K562 treated with DMSO at 1 percent for 24 hours (cell line): Measurements from ENCODE around the gene CYB5R2. TPM values are rescaled to one million over a fixed set of nuclear protein-coding genes. Genes with fewer than 3 reads are reported as not detected.

ENCODE experiments used
- total RNA-seq: library from RNA; unstranded; fragments of 300-600 nt; gene quantifications from 2 replicates; pipeline ENCODE4 v1.2.3, GENCODE V29; 2022; ENCODE audit warnings: low read depth; ENCODE audit not compliant: insufficient read depth

Gene CYB5R2
- total RNA-seq = 7.8 and 8.6 TPM in 2 replicates

GRCh38 chr11:7672960-7673723 lies at the start of gene CYB5R2:
Gene CYB5R2 (minus strand): TSS chr11:7673500. CDS start chr11:7672825, 675 bp downstream.

GRCh38 chr11:7706377-7706776 lies 33.1 kb upstream of the CYB5R2 start, which contains the start of gene OVCH2:
Gene OVCH2 (minus strand): TSS chr11:7706477. CDS start chr11:7706394, 83 bp downstream.

Other genes with a start within 250 kb of the CYB5R2 start
- not detected in 2 replicates for gene OLFML1, start 188.0 kb downstream of the CYB5R2 start, total RNA-seq
- 2.2 and 3.5 TPM in 2 replicates for gene PPFIBP2, start 159.5 kb downstream of the CYB5R2 start, total RNA-seq
- gene OVCH2, start 33.0 kb upstream of the CYB5R2 start, total RNA-seq = not detected in 2 replicates
- gene OR5P2, start 123.4 kb upstream of the CYB5R2 start, total RNA-seq = not detected in 2 replicates
- not detected in 2 replicates for gene OR5P3, start 157.3 kb upstream of the CYB5R2 start, total RNA-seq